ENCODE results near the gene NOL9. TPM values are rescaled to one million over a fixed set of nuclear protein-coding genes. Genes with fewer than 3 reads are reported as not detected.

Gene NOL9
- total RNA-seq, 1 donor: 44.9 TPM

- no peak for DNase-seq (ENCODE audit: low read depth)
- H3K4me3 ChIP-seq (ENCODE audit: low read depth, low read length): no peak overlapping the region
- no peak for TF ChIP-seq CTCF (IDR thresholded peaks at IDR 0.05; ENCODE audit: insufficient read depth, low read length)
Measured at GRCh38 chr1:6512908-6513280, 41.4 kb downstream of the NOL9 start.

- TF ChIP-seq CTCF (IDR thresholded peaks at IDR 0.05; ENCODE audit: insufficient read depth, low read length): no peak
- no peak overlapping the region for H3K4me3 ChIP-seq (ENCODE audit: low read depth, low read length)
Measured at GRCh38 chr1:6512245-6512907, 41.9 kb downstream of the NOL9 start.

GRCh38 chr1:6511561-6512244, 42.6 kb downstream of the NOL9 start:
- H3K4me3 ChIP-seq (ENCODE audit: low read depth, low read length): no peak overlapping the region
- TF ChIP-seq CTCF (IDR thresholded peaks at IDR 0.05; ENCODE audit: insufficient read depth, low read length): no peak
- DNase-seq (ENCODE audit: low read depth): no peak

More at GRCh38 chr1:6512245-6512907, 41.9 kb downstream of the NOL9 start:
- DNase-seq (ENCODE audit: low read depth): no peak

GRCh38 chr1:6511056-6511455, 43.3 kb downstream of the NOL9 start:
- TF ChIP-seq CTCF (IDR thresholded peaks at IDR 0.05; ENCODE audit: insufficient read depth, low read length): no peak
- DNase-seq (ENCODE audit: low read depth): no peak

GRCh38 chr1:6510493-6510892, 43.8 kb downstream of the NOL9 start:
- DNase-seq (ENCODE audit: low read depth): no peak
- TF ChIP-seq CTCF (IDR thresholded peaks at IDR 0.05; ENCODE audit: insufficient read depth, low read length): no peak

More at GRCh38 chr1:6511056-6511455, 43.3 kb downstream of the NOL9 start:
- no peak overlapping the region for H3K4me3 ChIP-seq (ENCODE audit: low read depth, low read length)

GRCh38 chr1:6509919-6510291, 44.4 kb downstream of the NOL9 start:
- no peak for DNase-seq (ENCODE audit: low read depth)
- no peak for TF ChIP-seq CTCF (IDR thresholded peaks at IDR 0.05; ENCODE audit: insufficient read depth, low read length)
- no peak overlapping the region for H3K4me3 ChIP-seq (ENCODE audit: low read depth, low read length)

More at GRCh38 chr1:6510493-6510892, 43.8 kb downstream of the NOL9 start:
- H3K4me3 ChIP-seq (ENCODE audit: low read depth, low read length): no peak overlapping the region

Data from fibroblast of the aortic adventitia (primary cell).